ENCODE data around the gene ST3GAL2.

ST3GAL2 gene

GRCh38 chr16:70466805-70467076, 27.8 kb upstream of the ST3GAL2 start:
- TF ChIP-seq, protein P1, sequence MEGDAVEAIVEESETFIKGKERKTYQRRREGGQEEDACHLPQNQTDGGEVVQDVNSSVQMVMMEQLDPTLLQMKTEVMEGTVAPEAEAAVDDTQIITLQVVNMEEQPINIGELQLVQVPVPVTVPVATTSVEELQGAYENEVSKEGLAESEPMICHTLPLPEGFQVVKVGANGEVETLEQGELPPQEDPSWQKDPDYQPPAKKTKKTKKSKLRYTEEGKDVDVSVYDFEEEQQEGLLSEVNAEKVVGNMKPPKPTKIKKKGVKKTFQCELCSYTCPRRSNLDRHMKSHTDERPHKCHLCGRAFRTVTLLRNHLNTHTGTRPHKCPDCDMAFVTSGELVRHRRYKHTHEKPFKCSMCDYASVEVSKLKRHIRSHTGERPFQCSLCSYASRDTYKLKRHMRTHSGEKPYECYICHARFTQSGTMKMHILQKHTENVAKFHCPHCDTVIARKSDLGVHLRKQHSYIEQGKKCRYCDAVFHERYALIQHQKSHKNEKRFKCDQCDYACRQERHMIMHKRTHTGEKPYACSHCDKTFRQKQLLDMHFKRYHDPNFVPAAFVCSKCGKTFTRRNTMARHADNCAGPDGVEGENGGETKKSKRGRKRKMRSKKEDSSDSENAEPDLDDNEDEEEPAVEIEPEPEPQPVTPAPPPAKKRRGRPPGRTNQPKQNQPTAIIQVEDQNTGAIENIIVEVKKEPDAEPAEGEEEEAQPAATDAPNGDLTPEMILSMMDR (conservative IDR thresholded peaks at IDR 0.05; ENCODE audit: low read depth, low read length) = no peak
- no peak overlapping the region for H3K4me3 ChIP-seq (ENCODE audit: low read length)
- DNase-seq (ENCODE audit: low read depth) = no peak

GRCh38 chr16:70465999-70466804, 27.3 kb upstream of the ST3GAL2 start:
- H3K4me3 ChIP-seq (ENCODE audit: low read length) = no peak overlapping the region
- DNase-seq (ENCODE audit: low read depth) = no peak
- TF ChIP-seq, protein P1 (conservative IDR thresholded peaks at IDR 0.05; ENCODE audit: low read depth, low read length) = no peak

DNA sequence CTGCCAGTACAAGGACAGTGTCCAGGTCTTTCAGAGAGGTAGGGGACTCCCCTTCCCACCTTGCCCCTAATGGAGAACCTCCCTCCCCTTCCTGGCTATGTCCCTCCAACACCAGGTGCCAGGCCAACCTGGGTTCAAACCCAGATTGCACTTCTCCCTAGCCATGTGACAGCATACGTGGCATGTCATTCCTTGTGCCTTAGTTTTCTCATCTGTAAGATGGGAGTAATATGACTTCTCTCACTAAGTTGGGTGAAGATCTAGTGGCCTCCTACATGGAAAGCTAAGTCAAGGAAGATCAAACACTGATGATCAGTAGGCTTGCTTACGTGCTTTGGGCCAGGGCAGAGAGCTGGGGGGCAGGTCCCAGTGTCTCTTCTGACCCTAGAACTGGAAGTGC, 24.3 kb upstream of the ST3GAL2 start:
- TF ChIP-seq, protein P1 (conservative IDR thresholded peaks at IDR 0.05; ENCODE audit: low read depth, low read length) = no peak
- H3K4me3 ChIP-seq (ENCODE audit: low read length) = no peak overlapping the region
- DNase-seq (ENCODE audit: low read depth) = no peak

GRCh38 chr16:70460737-70461261, 21.9 kb upstream of the ST3GAL2 start:
- H3K4me3 ChIP-seq (ENCODE audit: low read length) = no peak overlapping the region
- DNase-seq (ENCODE audit: low read depth) = no peak
- TF ChIP-seq, protein P1 (conservative IDR thresholded peaks at IDR 0.05; ENCODE audit: low read depth, low read length) = no peak

DNA sequence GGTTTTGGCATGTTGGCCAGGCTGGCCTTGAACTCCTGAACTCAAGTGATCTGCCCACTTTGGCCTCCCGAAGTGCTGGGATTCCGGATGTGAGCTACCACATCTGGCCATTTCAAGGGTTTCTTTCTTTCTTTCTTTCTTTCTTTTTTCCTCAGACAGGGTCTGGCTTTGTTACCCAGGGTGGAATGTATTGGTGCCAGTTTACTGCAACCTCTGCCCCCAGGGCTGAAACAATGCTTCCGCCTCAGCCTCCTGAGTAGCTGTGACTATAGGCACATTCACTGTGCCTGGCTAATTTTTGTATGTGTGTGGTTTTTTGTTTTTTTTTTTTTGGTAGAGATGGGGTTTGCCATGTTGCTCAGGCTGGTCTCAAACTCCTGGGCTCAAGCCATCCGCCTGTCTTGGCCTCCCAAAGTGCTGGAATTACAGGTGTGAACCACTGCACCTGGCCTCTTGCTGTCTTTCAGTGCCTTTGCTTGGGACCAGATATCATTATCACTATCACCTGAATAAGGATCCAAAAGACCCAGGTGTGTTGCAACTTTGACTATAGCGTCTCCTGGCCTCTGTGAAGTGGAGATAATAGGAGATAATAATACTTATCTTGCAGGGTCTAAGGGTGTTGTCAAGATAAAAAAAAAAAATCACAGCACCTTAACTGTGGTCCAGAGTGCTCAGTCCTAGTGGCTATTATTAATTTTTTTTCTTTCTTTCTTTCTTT, 18.7 kb upstream of the ST3GAL2 start:
- TF ChIP-seq, protein P1 (conservative IDR thresholded peaks at IDR 0.05; ENCODE audit: low read depth, low read length) = no peak

GRCh38 chr16:70455910-70456309, 17.0 kb upstream of the ST3GAL2 start:
- TF ChIP-seq, protein P1 (conservative IDR thresholded peaks at IDR 0.05; ENCODE audit: low read depth, low read length) = no peak
- DNase-seq (ENCODE audit: low read depth) = no peak
- no peak overlapping the region for H3K4me3 ChIP-seq (ENCODE audit: low read length)

More for the DNA sequence above, 18.7 kb upstream of the ST3GAL2 start:
- no peak for DNase-seq (ENCODE audit: low read depth)
- H3K4me3 ChIP-seq (ENCODE audit: low read length) = no peak overlapping the region

Data from retinal pigment epithelial cell (primary cell).